CD4-positive, alpha-beta memory T cell (primary cell): ENCODE data around the gene ST3GAL3. TPM values are rescaled to one million over a fixed set of nuclear protein-coding genes. Genes with fewer than 3 reads are reported as not detected.

Experiments
- CTCF ChIA-PET: fragments of 350-600 bp; sonication (Branson Sonifier 250); formaldehyde crosslinking; loops from one replicate; lab custom pipeline; 2021; ENCODE audit warnings: inconsistent platforms; ENCODE audit not compliant: partially characterized antibody; lab: Charles Lee
- POLR2A ChIA-PET: fragments of 350-600 bp; sonication (Branson Sonifier 250); formaldehyde crosslinking; loops from one replicate; lab custom pipeline; 2021; ENCODE audit not compliant: partially characterized antibody; lab: Charles Lee
- DNase-seq, 5 donors: peaks; one replicate each; pipeline versions ENCODE4 v3.0.0 to v3.0.0-alpha.2; 2020 to 2022; ENCODE audit warnings: mixed read lengths in 1 of 5
- H3K27ac ChIP-seq: one replicate; pipeline ENCODE4 v1.7.0; 2013; ENCODE audit warnings: low read depth, low read length
- H3K27me3 ChIP-seq: 2 replicates; pipeline ENCODE4 v1.7.0; 2013; ENCODE audit warnings: mild to moderate bottlenecking, low read length, moderate library complexity; ENCODE audit not compliant: insufficient read depth
- H3K36me3 ChIP-seq: 2 replicates; pipeline ENCODE4 v1.7.0; 2013; ENCODE audit warnings: mild to moderate bottlenecking, low read length, moderate library complexity; ENCODE audit not compliant: insufficient read depth
- H3K4me1 ChIP-seq: 2 replicates; pipeline ENCODE4 v1.7.0; 2013; ENCODE audit warnings: mild to moderate bottlenecking, low read length, moderate library complexity; ENCODE audit not compliant: insufficient read depth
- H3K4me3 ChIP-seq, 2 donors: one replicate each; pipeline ENCODE4 v1.7.0; 2013; ENCODE audit warnings: low read length in 2 of 2, mild to moderate bottlenecking in 1 of 2
- H3K9me3 ChIP-seq, 2 donors: one replicate each; pipeline ENCODE4 v1.7.0; 2013; ENCODE audit warnings: low read length in 2 of 2, control low read depth in 1 of 2; ENCODE audit not compliant: control insufficient read depth in 1 of 2
- H3K27ac Mint-ChIP-seq, 7 donors: one replicate each; pipeline ENCODE4 v1.8.0; 2020 to 2021; ENCODE audit warnings: mixed read lengths in 7 of 7, mild to moderate bottlenecking in 6 of 7, inconsistent platforms in 3 of 7, moderate library complexity in 3 of 7
- H3K27me3 Mint-ChIP-seq, 2 donors: one replicate each; pipeline ENCODE4 v1.8.0; 2020 to 2021; ENCODE audit warnings: mixed read lengths in 2 of 2
- H3K36me3 Mint-ChIP-seq, 2 donors: one replicate each; pipeline ENCODE4 v1.8.0; 2020 to 2021; ENCODE audit warnings: mixed read lengths in 2 of 2, inconsistent platforms in 1 of 2, mild to moderate bottlenecking in 1 of 2
- H3K4me1 Mint-ChIP-seq, 4 donors: one replicate each; pipeline ENCODE4 v1.8.0; 2020 to 2021; ENCODE audit warnings: mixed read lengths in 4 of 4, mild to moderate bottlenecking in 1 of 4
- H3K4me3 Mint-ChIP-seq, 8 donors: one replicate each; pipeline ENCODE4 v1.8.0; 2020 to 2021; ENCODE audit warnings: mixed read lengths in 8 of 8, mild to moderate bottlenecking in 7 of 8, moderate library complexity in 6 of 8, inconsistent platforms in 3 of 8
- H3K9me3 Mint-ChIP-seq, 8 donors: one replicate each; pipeline ENCODE4 v1.8.0; 2020 to 2021; ENCODE audit warnings: mixed read lengths in 8 of 8, mild to moderate bottlenecking in 5 of 8, inconsistent platforms in 3 of 8, moderate library complexity in 1 of 8
- intact Hi-C: fragments of 100-400 bp; cut with micrococcal nuclease; formaldehyde crosslinking; loops from one replicate; pipeline ENCODE4 v1.15.1; 2023
- polyA plus RNA-seq, 2 donors: library from polyadenylated mRNA; unstranded; fragments of 300-500 nt; fragmentation: Illumina TruSeq; gene quantifications; one replicate each; pipeline ENCODE4 v1.2.3, GENCODE V29; 2021
- total RNA-seq, 2 experiments: library from RNA; stranded (reverse); gene quantifications; one replicate each; pipeline ENCODE4 v1.2.3, GENCODE V29; 2021

ST3GAL3 gene
- total and polyA plus RNA-seq, 4 experiments from 2014 or later = 6.1 to 29.6 (median 16.3) TPM

- H3K4me3 Mint-ChIP-seq = no peak overlapping the region
- POLR2A ChIA-PET = interaction anchor here (1.6 kb wide), 1 partner anchor 10 kb away, joined by 3 read pairs; no protein-coding TSS in a partner anchor
- no peaks in the 10 kb centered on the region for H3K9me3 Mint-ChIP-seq
These were observed 217.2 kb downstream of the ST3GAL3 start for GRCh38 chr1:43924516-43924915.

GRCh38 chr1:43925846-43926245, 218.5 kb downstream of the ST3GAL3 start:
- Histone ChIP-seq H3K4me1 (no peaks in the 10 kb centered on the region), H3K27me3 (no peaks in the 10 kb centered on the region), H3K4me3 (no peak overlapping the region), H3K9me3 (no peaks in the 10 kb centered on the region), H3K36me3 (no peaks in the 10 kb centered on the region), H3K27ac (no peak overlapping the region)
- ChIA-PET POLR2A (interaction anchor here (0.6 to 1.6 kb wide), 2 partner anchors 9 to 118 kb away, joined by 3 read pairs; no protein-coding TSS in a partner anchor), CTCF (interaction anchor here (1.2 to 2.5 kb wide), 3 partner anchors 9 to 20 kb away, joined by 3 to 18 read pairs (median 5); partner anchors contain the start of gene ARTN)
- H3K4me3 Mint-ChIP-seq = no peak overlapping the region
- DNase-seq = no peak
- no peaks in the 10 kb centered on the region for H3K9me3 Mint-ChIP-seq
- H3K27ac Mint-ChIP-seq = peak overlapping the region in 1 of 7 donors; percentile 31
- H3K36me3 Mint-ChIP-seq = peaks cover 18 to 21% of the 10 kb centered on the region in 2 donors
- intact Hi-C loops = no loop called here
- no peaks in the 10 kb centered on the region for H3K4me1 Mint-ChIP-seq
- H3K27me3 Mint-ChIP-seq = no peaks in the 10 kb centered on the region

More at GRCh38 chr1:43924516-43924915, 217.2 kb downstream of the ST3GAL3 start:
- H3K36me3 Mint-ChIP-seq = peaks cover 15 to 21% of the 10 kb centered on the region in 2 donors
- CTCF ChIA-PET = interaction anchor here (0.6 to 2.5 kb wide), 3 partner anchors 8 to 149 kb away, joined by 3 to 18 read pairs (median 3); partner anchors contain the start of gene ARTN
- Histone ChIP-seq H3K4me3 (no peak overlapping the region), H3K4me1 (no peaks in the 10 kb centered on the region), H3K36me3 (no peaks in the 10 kb centered on the region), H3K27me3 (no peaks in the 10 kb centered on the region), H3K9me3 (no peaks in the 10 kb centered on the region), H3K27ac (no peak overlapping the region)
- H3K27ac Mint-ChIP-seq = peak overlapping the region in 1 of 7 donors; percentile 43
- no peak for DNase-seq
- H3K27me3 Mint-ChIP-seq = no peaks in the 10 kb centered on the region
- intact Hi-C loops = no loop called here
- no peaks in the 10 kb centered on the region for H3K4me1 Mint-ChIP-seq

DNA sequence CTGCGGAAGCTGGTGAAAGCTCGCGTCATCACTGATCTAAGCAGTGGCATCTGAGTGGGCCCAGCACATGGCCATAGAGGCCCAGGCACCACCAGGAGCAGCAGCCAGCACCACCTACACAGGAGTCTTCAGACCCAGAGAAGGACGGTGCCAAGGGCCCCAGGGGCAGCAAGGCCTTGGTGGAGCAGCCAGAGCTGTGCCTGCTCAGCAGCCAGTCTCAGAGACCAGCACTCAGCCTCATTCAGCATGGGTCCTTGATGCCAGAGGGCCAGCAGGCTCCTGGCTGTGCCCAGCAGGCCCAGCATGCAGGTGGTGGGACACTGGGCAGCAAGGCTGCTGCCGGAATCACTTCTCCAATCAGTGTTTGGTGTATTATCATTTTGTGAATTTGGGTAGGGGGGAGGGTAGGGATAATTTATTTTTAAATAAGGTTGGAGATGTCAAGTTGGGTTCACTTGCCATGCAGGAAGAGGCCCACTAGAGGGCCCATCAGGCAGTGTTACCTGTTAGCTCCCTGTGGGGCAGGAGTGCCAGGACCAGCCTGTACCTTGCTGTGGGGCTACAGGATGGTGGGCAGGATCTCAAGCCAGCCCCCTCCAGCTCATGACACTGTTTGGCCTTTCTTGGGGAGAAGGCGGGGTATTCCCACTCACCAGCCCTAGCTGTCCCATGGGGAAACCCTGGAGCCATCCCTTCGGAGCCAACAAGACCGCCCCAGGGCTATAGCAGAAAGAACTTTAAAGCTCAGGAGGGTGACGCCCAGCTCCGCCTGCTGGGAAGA, 223.0 kb downstream of the ST3GAL3 start:
- Mint-ChIP-seq H3K4me3 (peak overlapping the region in 1 of 8 donors; percentile 31), H3K9me3 (no peaks in the 10 kb centered on the region), H3K4me1 (peaks cover under 1 to 21% (median 4%) of the 10 kb centered on the region in 4 donors), H3K36me3 (peaks cover 10 to 15% of the 10 kb centered on the region in 2 donors), H3K27ac (no peak overlapping the region), H3K27me3 (peaks cover 16 to 17% of the 10 kb centered on the region in 2 donors)
- intact Hi-C loops = loop anchor here (5.0 kb wide), 2 partner anchors 107 to 703 kb away; no protein-coding TSS in a partner anchor
- Histone ChIP-seq H3K36me3 (no peaks in the 10 kb centered on the region), H3K9me3 (no peaks in the 10 kb centered on the region), H3K27ac (no peak overlapping the region), H3K4me3 (no peak overlapping the region), H3K4me1 (peaks cover 8% of the 10 kb centered on the region), H3K27me3 (peaks cover 20% of the 10 kb centered on the region)
- POLR2A ChIA-PET = no interaction called here
- CTCF ChIA-PET = interaction anchor here (0.7 to 2.4 kb wide), 6 partner anchors 13 to 401 kb away, joined by 3 to 9 read pairs (median 3); no protein-coding TSS in a partner anchor
- no peak for DNase-seq

GRCh38 chr1:43930949-43931275, 223.6 kb downstream of the ST3GAL3 start:
- Mint-ChIP-seq H3K9me3 (no peaks in the 10 kb centered on the region), H3K27ac (no peak overlapping the region), H3K4me3 (peak overlapping the region in 1 of 8 donors; percentile 31), H3K4me1 (peaks cover 3 to 24% (median 4%) of the 10 kb centered on the region in 4 donors), H3K36me3 (peaks cover 5 to 10% of the 10 kb centered on the region in 2 donors), H3K27me3 (peaks cover 16 to 19% of the 10 kb centered on the region in 2 donors)
- H3K4me3 ChIP-seq = no peak overlapping the region
- POLR2A ChIA-PET = no interaction called here
- H3K27me3 ChIP-seq = peaks cover 23% of the 10 kb centered on the region
- intact Hi-C loops = loop anchor here (5.0 kb wide), 2 partner anchors 106 to 704 kb away; no protein-coding TSS in a partner anchor
- H3K27ac ChIP-seq = no peak overlapping the region
- CTCF ChIA-PET = interaction anchor here (0.7 to 2.4 kb wide), 5 partner anchors 13 to 401 kb away, joined by 3 to 9 read pairs (median 3); no protein-coding TSS in a partner anchor
- peaks cover 8% of the 10 kb centered on the region for H3K4me1 ChIP-seq
- DNase-seq = no peak
- H3K9me3 ChIP-seq = no peaks in the 10 kb centered on the region
- no peaks in the 10 kb centered on the region for H3K36me3 ChIP-seq

GRCh38 chr1:43931711-43932660, 224.7 kb downstream of the ST3GAL3 start:
- H3K27me3 ChIP-seq = peaks cover 23% of the 10 kb centered on the region
- no peaks in the 10 kb centered on the region for H3K9me3 Mint-ChIP-seq
- ChIA-PET CTCF (interaction anchor here (1.3 to 5.4 kb wide), 5 partner anchors 8 to 402 kb away, joined by 3 to 91 read pairs (median 21); partner anchors contain the start of gene IPO13), POLR2A (interaction anchor here (1.1 to 1.4 kb wide), 2 partner anchors 15 to 98 kb away, joined by 3 read pairs; partner anchors contain the start of gene IPO13)
- H3K4me3 ChIP-seq = no peak overlapping the region
- H3K4me1 Mint-ChIP-seq = peaks cover 3 to 24% (median 4%) of the 10 kb centered on the region in 4 donors
- intact Hi-C loops = loop anchor here (5.0 kb wide), 2 partner anchors 105 to 705 kb away; no protein-coding TSS in a partner anchor
- H3K36me3 ChIP-seq = no peaks in the 10 kb centered on the region
- peaks cover 16 to 21% of the 10 kb centered on the region in 2 donors for H3K27me3 Mint-ChIP-seq
- no peak overlapping the region for H3K4me3 Mint-ChIP-seq
- DNase-seq = no peak
- no peak overlapping the region for H3K27ac ChIP-seq
- peaks cover 3 to 5% of the 10 kb centered on the region in 2 donors for H3K36me3 Mint-ChIP-seq
- H3K27ac Mint-ChIP-seq = peak overlapping the region in 2 of 7 donors; percentile 24 to 48
- peaks cover 8% of the 10 kb centered on the region for H3K4me1 ChIP-seq
- no peaks in the 10 kb centered on the region for H3K9me3 ChIP-seq

GRCh38 chr1:43932786-43933385, 225.6 kb downstream of the ST3GAL3 start:
- Histone ChIP-seq H3K36me3 (no peaks in the 10 kb centered on the region), H3K4me1 (peaks cover 8% of the 10 kb centered on the region), H3K27ac (no peak overlapping the region), H3K4me3 (no peak overlapping the region), H3K27me3 (peaks cover 23% of the 10 kb centered on the region), H3K9me3 (no peaks in the 10 kb centered on the region)
- DNase-seq = no peak
- Mint-ChIP-seq H3K9me3 (no peaks in the 10 kb centered on the region), H3K4me3 (peak overlapping the region in 4 of 8 donors; percentile 3 to 46 (median 10)), H3K36me3 (peaks cover 3 to 5% of the 10 kb centered on the region in 2 donors), H3K27ac (peak overlapping the region in 1 of 7 donors; percentile 13), H3K27me3 (peaks cover 16 to 21% of the 10 kb centered on the region in 2 donors), H3K4me1 (peaks cover 3 to 24% (median 4%) of the 10 kb centered on the region in 4 donors)
- ChIA-PET CTCF (interaction anchor here (1.0 to 5.4 kb wide), 6 partner anchors 9 to 403 kb away, joined by 3 to 91 read pairs (median 19); partner anchors contain the start of gene IPO13), POLR2A (interaction anchor here (1.1 to 1.4 kb wide), 2 partner anchors 14 to 98 kb away, joined by 3 read pairs; partner anchors contain the start of gene IPO13)
- intact Hi-C loops = loop anchor here (5.0 kb wide), 2 partner anchors 104 to 706 kb away; no protein-coding TSS in a partner anchor
